K562 (cell line): ENCODE data around the gene COQ8A. TPM values are rescaled to one million over a fixed set of nuclear protein-coding genes. Genes with fewer than 3 reads are reported as not detected.
A peak's percentile ranks its signal among the peaks of the same experiment; 100 is the strongest.

Experiments used
- ARID2 ChIP-seq: fragments of 450-650 bp; IDR thresholded peaks from 2 replicates; pipeline ENCODE4 v1.6.1; 2017; ENCODE audit warnings: antibody characterized with exemption, mild to moderate bottlenecking
- ATF1 ChIP-seq, 2 experiments: fragments of 450-650 bp in 1 of 2; IDR thresholded peaks; 2 replicates each; pipeline ENCODE4 v1.6.1; 2016; ENCODE audit warnings: missing compliant biosample characterization in 1 of 2, missing genetic modification characterization in 1 of 2
- EZH2 ChIP-seq: IDR thresholded peaks from 2 replicates; pipeline ENCODE4 v1.6.1; 2012; ENCODE audit warnings: low read depth, mild to moderate bottlenecking, inconsistent platforms, low read length, borderline replicate concordance
- MCM5 ChIP-seq: fragments of 450-650 bp; IDR thresholded peaks from 2 replicates; pipeline ENCODE4 v1.6.1; 2016; ENCODE audit warnings: low read depth
- NR2C2 ChIP-seq, 2 experiments: fragments of 200-800 bp in 1 of 2; sonication (Bioruptor generic) in 1 of 2; sonication (generic) in 1 of 2; formaldehyde crosslinking in 1 of 2; IDR thresholded peaks; 2 replicates each; pipeline versions ENCODE4 v1.6.1 to v1.8.0; 2016 to 2022; ENCODE audit warnings: mild to moderate bottlenecking in 1 of 2, missing compliant biosample characterization in 1 of 2, missing genetic modification characterization in 1 of 2, missing genetic modification reagents in 1 of 2
- TEAD4 ChIP-seq, 2 experiments: sonication (generic) in 1 of 2; formaldehyde crosslinking in 1 of 2; IDR thresholded peaks; 2 replicates each; pipeline versions ENCODE4 v1.6.1 to v1.8.0; 2012 to 2022; ENCODE audit warnings: borderline replicate concordance in 1 of 2, inconsistent platforms in 1 of 2, low read length in 1 of 2, mild to moderate bottlenecking in 1 of 2, missing genetic modification reagents in 1 of 2
- ZFX ChIP-seq: sonication (generic); formaldehyde crosslinking; IDR thresholded peaks from 2 replicates; pipeline ENCODE4 v1.8.0; 2022; ENCODE audit warnings: mild to moderate bottlenecking, missing genetic modification reagents, moderate library complexity
- ZNF444 ChIP-seq: fragments of 250-450 bp; sonication (Bioruptor Pico); IDR thresholded peaks from 2 replicates; pipeline ENCODE4 v1.4.0; 2020; ENCODE audit warnings: mild to moderate bottlenecking, moderate library complexity
- ZNF551 ChIP-seq: fragments of 250-450 bp; sonication (Bioruptor Pico); IDR thresholded peaks from 2 replicates; pipeline ENCODE4 v1.5.0; 2021; ENCODE audit warnings: mild to moderate bottlenecking, moderate library complexity
- ZNF717 ChIP-seq: fragments of 250-450 bp; sonication (Bioruptor Pico); IDR thresholded peaks from 2 replicates; pipeline ENCODE4 v1.5.0; 2021
- polyA plus RNA-seq, 8 experiments: library from polyadenylated mRNA; depleted of rRNA in 4 of 8; stranded (reverse) in 5 of 8; unstranded in 3 of 8; fragments of >200 nt; fragmentation: Nextera tagmentation in 2 of 8; fragmentation: Illumina TruSeq in 1 of 8; extraction: Ambion mirVana in 2 of 8; extraction: Trizol in 1 of 8; gene quantifications; 2 replicates each; pipeline versions ENCODE4 v1.2.1 to v1.2.3, GENCODE V29; 2011 to 2014; ENCODE audit warnings: inconsistent platforms in 1 of 8, missing spikeins in 1 of 8
- total RNA-seq, 7 experiments: library from RNA; depleted of rRNA in 6 of 7; stranded (reverse); fragments of >200 nt in 6 of 7; fragmentation: Illumina TruSeq in 2 of 7; extraction: Trizol in 2 of 7; gene quantifications; 2 replicates each; pipeline versions ENCODE4 v1.2.1 to v1.2.3, GENCODE V29; 2011 to 2021; ENCODE audit warnings: low replicate concordance in 1 of 7
- TF ChIP-seq, protein P1 (sequence below): fragments of 450-650 bp; IDR thresholded peaks from 2 replicates; pipeline ENCODE4 v1.6.1; 2016; ENCODE audit warnings: mild to moderate bottlenecking, moderate library complexity
- TF ChIP-seq, protein P2 (sequence below): fragments of 150-350 bp; IDR thresholded peaks from 2 replicates; pipeline ENCODE4 v1.6.1; 2014; ENCODE audit warnings: low read depth, mild to moderate bottlenecking, low read length, borderline replicate concordance

COQ8A gene
- total and polyA plus RNA-seq, 9 of the 15 experiments (the other 6 are each of a cell fraction or from before 2014, with no cell fraction given), result 2.6 to 54.3 (median 32.4) TPM

DNA sequence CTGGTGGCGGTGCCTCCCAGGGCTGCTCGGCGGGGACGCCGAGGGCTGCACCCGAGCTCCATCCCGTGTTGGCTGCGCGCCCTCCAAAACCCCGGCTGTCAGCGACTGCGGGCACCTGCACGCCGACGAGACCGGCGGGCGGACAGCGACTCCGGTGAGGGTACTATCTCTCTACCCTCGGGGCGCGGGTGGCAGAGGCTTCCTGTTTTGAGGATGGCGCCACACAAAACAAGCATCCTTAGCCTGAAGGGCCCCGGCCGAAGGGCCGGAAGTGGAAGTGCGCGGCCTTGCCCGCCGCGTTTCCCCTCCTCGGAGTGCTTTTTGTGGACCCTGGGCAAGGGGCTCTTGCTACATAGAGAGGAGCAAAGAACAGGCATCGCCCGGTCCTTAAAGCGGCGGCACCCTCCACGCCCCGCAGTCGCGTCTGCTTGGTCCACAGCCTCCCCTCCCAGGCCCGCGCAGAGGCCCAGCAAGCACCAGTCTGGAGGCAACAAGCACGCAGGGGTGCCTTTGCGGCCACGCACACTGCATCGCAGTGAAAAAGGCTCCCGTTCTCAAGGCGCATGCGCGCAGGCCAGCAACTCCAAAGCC is 561 bp upstream of the COQ8A start (continued):
- TF ChIP-seq, protein P1, sequence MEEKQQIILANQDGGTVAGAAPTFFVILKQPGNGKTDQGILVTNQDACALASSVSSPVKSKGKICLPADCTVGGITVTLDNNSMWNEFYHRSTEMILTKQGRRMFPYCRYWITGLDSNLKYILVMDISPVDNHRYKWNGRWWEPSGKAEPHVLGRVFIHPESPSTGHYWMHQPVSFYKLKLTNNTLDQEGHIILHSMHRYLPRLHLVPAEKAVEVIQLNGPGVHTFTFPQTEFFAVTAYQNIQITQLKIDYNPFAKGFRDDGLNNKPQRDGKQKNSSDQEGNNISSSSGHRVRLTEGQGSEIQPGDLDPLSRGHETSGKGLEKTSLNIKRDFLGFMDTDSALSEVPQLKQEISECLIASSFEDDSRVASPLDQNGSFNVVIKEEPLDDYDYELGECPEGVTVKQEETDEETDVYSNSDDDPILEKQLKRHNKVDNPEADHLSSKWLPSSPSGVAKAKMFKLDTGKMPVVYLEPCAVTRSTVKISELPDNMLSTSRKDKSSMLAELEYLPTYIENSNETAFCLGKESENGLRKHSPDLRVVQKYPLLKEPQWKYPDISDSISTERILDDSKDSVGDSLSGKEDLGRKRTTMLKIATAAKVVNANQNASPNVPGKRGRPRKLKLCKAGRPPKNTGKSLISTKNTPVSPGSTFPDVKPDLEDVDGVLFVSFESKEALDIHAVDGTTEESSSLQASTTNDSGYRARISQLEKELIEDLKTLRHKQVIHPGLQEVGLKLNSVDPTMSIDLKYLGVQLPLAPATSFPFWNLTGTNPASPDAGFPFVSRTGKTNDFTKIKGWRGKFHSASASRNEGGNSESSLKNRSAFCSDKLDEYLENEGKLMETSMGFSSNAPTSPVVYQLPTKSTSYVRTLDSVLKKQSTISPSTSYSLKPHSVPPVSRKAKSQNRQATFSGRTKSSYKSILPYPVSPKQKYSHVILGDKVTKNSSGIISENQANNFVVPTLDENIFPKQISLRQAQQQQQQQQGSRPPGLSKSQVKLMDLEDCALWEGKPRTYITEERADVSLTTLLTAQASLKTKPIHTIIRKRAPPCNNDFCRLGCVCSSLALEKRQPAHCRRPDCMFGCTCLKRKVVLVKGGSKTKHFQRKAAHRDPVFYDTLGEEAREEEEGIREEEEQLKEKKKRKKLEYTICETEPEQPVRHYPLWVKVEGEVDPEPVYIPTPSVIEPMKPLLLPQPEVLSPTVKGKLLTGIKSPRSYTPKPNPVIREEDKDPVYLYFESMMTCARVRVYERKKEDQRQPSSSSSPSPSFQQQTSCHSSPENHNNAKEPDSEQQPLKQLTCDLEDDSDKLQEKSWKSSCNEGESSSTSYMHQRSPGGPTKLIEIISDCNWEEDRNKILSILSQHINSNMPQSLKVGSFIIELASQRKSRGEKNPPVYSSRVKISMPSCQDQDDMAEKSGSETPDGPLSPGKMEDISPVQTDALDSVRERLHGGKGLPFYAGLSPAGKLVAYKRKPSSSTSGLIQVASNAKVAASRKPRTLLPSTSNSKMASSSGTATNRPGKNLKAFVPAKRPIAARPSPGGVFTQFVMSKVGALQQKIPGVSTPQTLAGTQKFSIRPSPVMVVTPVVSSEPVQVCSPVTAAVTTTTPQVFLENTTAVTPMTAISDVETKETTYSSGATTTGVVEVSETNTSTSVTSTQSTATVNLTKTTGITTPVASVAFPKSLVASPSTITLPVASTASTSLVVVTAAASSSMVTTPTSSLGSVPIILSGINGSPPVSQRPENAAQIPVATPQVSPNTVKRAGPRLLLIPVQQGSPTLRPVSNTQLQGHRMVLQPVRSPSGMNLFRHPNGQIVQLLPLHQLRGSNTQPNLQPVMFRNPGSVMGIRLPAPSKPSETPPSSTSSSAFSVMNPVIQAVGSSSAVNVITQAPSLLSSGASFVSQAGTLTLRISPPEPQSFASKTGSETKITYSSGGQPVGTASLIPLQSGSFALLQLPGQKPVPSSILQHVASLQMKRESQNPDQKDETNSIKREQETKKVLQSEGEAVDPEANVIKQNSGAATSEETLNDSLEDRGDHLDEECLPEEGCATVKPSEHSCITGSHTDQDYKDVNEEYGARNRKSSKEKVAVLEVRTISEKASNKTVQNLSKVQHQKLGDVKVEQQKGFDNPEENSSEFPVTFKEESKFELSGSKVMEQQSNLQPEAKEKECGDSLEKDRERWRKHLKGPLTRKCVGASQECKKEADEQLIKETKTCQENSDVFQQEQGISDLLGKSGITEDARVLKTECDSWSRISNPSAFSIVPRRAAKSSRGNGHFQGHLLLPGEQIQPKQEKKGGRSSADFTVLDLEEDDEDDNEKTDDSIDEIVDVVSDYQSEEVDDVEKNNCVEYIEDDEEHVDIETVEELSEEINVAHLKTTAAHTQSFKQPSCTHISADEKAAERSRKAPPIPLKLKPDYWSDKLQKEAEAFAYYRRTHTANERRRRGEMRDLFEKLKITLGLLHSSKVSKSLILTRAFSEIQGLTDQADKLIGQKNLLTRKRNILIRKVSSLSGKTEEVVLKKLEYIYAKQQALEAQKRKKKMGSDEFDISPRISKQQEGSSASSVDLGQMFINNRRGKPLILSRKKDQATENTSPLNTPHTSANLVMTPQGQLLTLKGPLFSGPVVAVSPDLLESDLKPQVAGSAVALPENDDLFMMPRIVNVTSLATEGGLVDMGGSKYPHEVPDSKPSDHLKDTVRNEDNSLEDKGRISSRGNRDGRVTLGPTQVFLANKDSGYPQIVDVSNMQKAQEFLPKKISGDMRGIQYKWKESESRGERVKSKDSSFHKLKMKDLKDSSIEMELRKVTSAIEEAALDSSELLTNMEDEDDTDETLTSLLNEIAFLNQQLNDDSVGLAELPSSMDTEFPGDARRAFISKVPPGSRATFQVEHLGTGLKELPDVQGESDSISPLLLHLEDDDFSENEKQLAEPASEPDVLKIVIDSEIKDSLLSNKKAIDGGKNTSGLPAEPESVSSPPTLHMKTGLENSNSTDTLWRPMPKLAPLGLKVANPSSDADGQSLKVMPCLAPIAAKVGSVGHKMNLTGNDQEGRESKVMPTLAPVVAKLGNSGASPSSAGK, result peak; percentile 99
- TF ChIP-seq ARID2 (no peak), MCM5 (no peak), ZFX (peak; percentile 99), TEAD4 (IDR thresholded peaks at IDR 0.05; ENCODE audit: low read length) (peak; percentile 41; the same call in 1 of the 2 replicates), TEAD4 (CRISPR knock-in tag; IDR thresholded peaks at IDR 0.05; ENCODE audit: borderline replicate concordance) (peak; percentile 93), NR2C2 (CRISPR knock-in tag; IDR thresholded peaks at IDR 0.05) (peak; percentile 75; the same call in 1 of the 2 replicates), NR2C2 (tag; IDR thresholded peaks at IDR 0.05) (peak; percentile 35; the same call in 1 of the 2 replicates), EZH2 (no peak), ZNF444 (CRISPR knock-in tag) (no peak), ATF1 (CRISPR knock-in tag; IDR thresholded peaks at IDR 0.05) (no peak), ATF1 (tag; IDR thresholded peaks at IDR 0.05) (no peak), ZNF551 (CRISPR knock-in tag) (no peak), ZNF717 (CRISPR knock-in tag) (no peak)
- TF ChIP-seq, protein P2, sequence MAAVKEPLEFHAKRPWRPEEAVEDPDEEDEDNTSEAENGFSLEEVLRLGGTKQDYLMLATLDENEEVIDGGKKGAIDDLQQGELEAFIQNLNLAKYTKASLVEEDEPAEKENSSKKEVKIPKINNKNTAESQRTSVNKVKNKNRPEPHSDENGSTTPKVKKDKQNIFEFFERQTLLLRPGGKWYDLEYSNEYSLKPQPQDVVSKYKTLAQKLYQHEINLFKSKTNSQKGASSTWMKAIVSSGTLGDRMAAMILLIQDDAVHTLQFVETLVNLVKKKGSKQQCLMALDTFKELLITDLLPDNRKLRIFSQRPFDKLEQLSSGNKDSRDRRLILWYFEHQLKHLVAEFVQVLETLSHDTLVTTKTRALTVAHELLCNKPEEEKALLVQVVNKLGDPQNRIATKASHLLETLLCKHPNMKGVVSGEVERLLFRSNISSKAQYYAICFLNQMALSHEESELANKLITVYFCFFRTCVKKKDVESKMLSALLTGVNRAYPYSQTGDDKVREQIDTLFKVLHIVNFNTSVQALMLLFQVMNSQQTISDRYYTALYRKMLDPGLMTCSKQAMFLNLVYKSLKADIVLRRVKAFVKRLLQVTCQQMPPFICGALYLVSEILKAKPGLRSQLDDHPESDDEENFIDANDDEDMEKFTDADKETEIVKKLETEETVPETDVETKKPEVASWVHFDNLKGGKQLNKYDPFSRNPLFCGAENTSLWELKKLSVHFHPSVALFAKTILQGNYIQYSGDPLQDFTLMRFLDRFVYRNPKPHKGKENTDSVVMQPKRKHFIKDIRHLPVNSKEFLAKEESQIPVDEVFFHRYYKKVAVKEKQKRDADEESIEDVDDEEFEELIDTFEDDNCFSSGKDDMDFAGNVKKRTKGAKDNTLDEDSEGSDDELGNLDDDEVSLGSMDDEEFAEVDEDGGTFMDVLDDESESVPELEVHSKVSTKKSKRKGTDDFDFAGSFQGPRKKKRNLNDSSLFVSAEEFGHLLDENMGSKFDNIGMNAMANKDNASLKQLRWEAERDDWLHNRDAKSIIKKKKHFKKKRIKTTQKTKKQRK, result no peak
